Keratinocyte (primary cell): ENCODE measurements around the gene CAPNS2. TPM values are rescaled to one million over a fixed set of nuclear protein-coding genes. Genes with fewer than 3 reads are reported as not detected.
A peak's percentile ranks its signal among the peaks of the same experiment; 100 is the strongest.

Experiments used
- DNase-seq: peaks from one replicate; pipeline ENCODE4 v3.0.0-alpha.2; 2011; ENCODE audit warnings: low read depth, missing footprints, low spot score
- FAIRE-seq: peaks from 2 replicates; lab custom pipeline; 2011; peaks lifted over from hg19 to GRCh38; lab: Jason Lieb, UNC
- H2AFZ ChIP-seq: 2 replicates; pipeline ENCODE4 v1.6.0; 2012; ENCODE audit warnings: low read length, control low read depth, inconsistent platforms; ENCODE audit not compliant: control insufficient read depth
- H3K27ac ChIP-seq: 2 replicates; pipeline ENCODE4 v1.5.1; 2011; ENCODE audit warnings: low read length; ENCODE audit not compliant: control insufficient read depth, insufficient read depth
- H3K27me3 ChIP-seq: 3 replicates; pipeline ENCODE4 v1.6.0; 2011; ENCODE audit warnings: low read length; ENCODE audit not compliant: control insufficient read depth, insufficient read depth; ENCODE audit errors: extremely low read depth
- H3K36me3 ChIP-seq, 2 experiments: 2 replicates in 1 of 2; 3 replicates in 1 of 2; pipeline ENCODE4 v1.5.1; 2011; ENCODE audit warnings: low read length in 2 of 2, mild to moderate bottlenecking in 1 of 2; ENCODE audit not compliant: control insufficient read depth in 2 of 2, insufficient read depth in 2 of 2; ENCODE audit errors: extremely low read depth in 1 of 2
- H3K4me1 ChIP-seq: 3 replicates; pipeline ENCODE4 v1.5.1; 2011; ENCODE audit warnings: low read length; ENCODE audit not compliant: control insufficient read depth, insufficient read depth; ENCODE audit errors: extremely low read depth
- H3K4me2 ChIP-seq: 3 replicates; pipeline ENCODE4 v1.6.0; 2011; ENCODE audit warnings: low read depth, low read length; ENCODE audit not compliant: control insufficient read depth, insufficient read depth; ENCODE audit errors: extremely low read depth
- H3K4me3 ChIP-seq, 3 experiments: fragments of 200-600 bp in 1 of 3; sonication (generic) in 1 of 3; 2 replicates in 2 of 3; 3 replicates in 1 of 3; pipeline ENCODE4 v1.5.1; 2011 to 2016; ENCODE audit warnings: low read length in 3 of 3, mild to moderate bottlenecking in 3 of 3, control low read depth in 2 of 3, inconsistent platforms in 1 of 3, low read depth in 1 of 3, mixed read lengths in 1 of 3, mixed run types in 1 of 3, moderate library complexity in 1 of 3; ENCODE audit not compliant: control insufficient read depth in 2 of 3, insufficient read depth in 2 of 3; ENCODE audit errors: extremely low read depth in 1 of 3
- H3K79me2 ChIP-seq: 2 replicates; pipeline ENCODE4 v1.6.0; 2012; ENCODE audit warnings: low read length; ENCODE audit not compliant: control insufficient read depth, insufficient read depth
- H3K9ac ChIP-seq: 3 replicates; pipeline ENCODE4 v1.6.0; 2011; ENCODE audit warnings: low read length; ENCODE audit not compliant: control insufficient read depth, insufficient read depth; ENCODE audit errors: extremely low read depth
- H3K9me1 ChIP-seq: 3 replicates; pipeline ENCODE4 v1.6.0; 2011; ENCODE audit warnings: low read length; ENCODE audit not compliant: control insufficient read depth, insufficient read depth; ENCODE audit errors: extremely low read depth
- H3K9me3 ChIP-seq: 2 replicates; pipeline ENCODE4 v1.5.1; 2012; ENCODE audit warnings: low read depth, low read length; ENCODE audit not compliant: control insufficient read depth
- H4K20me1 ChIP-seq: 3 replicates; pipeline ENCODE4 v1.6.0; 2011; ENCODE audit warnings: low read length; ENCODE audit not compliant: control insufficient read depth, insufficient read depth; ENCODE audit errors: extremely low read depth
- EZH2 ChIP-seq: IDR thresholded peaks from one replicate; pipeline ENCODE4 v1.6.1; 2012; ENCODE audit warnings: inconsistent platforms, mild to moderate bottlenecking, low read length, moderate library complexity
- dilution Hi-C: fragments of 300-500 bp; cut with MboI; formaldehyde crosslinking; loops from one replicate; pipeline ENCODE4 v1.7.0; 2020; ENCODE audit warnings: low sequenced_read_pairs; ENCODE audit not compliant: extremely low pct_ligation_motif_present
- polyA plus RNA-seq, 5 experiments: library from polyadenylated mRNA; depleted of rRNA in 3 of 5; stranded (reverse) in 3 of 5; stranded (forward) in 1 of 5; unstranded in 1 of 5; fragments of >200 nt; gene quantifications; 1 replicate in 1 of 5; 2 replicates in 3 of 5; 3 replicates in 1 of 5; pipeline versions ENCODE4 v1.2.1 to v1.2.3, GENCODE V29; 2011 to 2012; ENCODE audit warnings: missing spikeins in 2 of 5, low read depth in 1 of 5, low replicate concordance in 1 of 5
- TF ChIP-seq, protein P1 (sequence below), 3 experiments: IDR thresholded peaks in 1 of 3; conservative IDR thresholded peaks in 1 of 3; optimal IDR thresholded peaks in 1 of 3; 2 replicates in 2 of 3; 3 replicates in 1 of 3; pipeline versions ENCODE3 to v1.5.1; 2011; ENCODE audit warnings: low read length in 3 of 3, mild to moderate bottlenecking in 3 of 3, moderate library complexity in 2 of 3, control low read depth in 1 of 3, inconsistent platforms in 1 of 3; ENCODE audit not compliant: insufficient read depth in 2 of 3; ENCODE audit errors: extremely low read depth in 1 of 3

CAPNS2 gene
- polyA plus RNA-seq, 1 donor (not counting 4 experiments of a cell fraction or from before 2014, with no cell fraction given) = 70.5 TPM

DNA sequence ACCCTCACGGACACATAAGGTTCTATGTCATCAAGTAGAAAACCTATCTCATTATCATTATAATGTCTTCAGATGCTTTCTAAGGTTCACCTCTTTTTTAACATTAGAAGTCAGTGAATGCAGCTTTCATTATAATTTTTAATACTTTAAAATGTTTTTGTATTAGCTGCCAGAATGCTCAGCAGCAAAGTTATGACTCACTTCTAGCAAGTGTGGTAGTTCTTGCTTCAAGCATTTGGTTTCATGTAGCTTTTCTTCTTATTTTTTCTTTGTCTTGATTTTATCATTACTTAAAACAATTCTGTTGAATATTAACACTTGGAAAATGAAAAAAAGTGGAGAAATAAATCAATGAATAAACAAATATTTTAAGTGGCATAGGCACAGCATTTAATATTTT lies 34.3 kb upstream of the CAPNS2 start:
- H3K9ac ChIP-seq = no peak overlapping the region
- H3K27ac ChIP-seq = no peak overlapping the region
- H3K4me1 ChIP-seq = peaks cover 7% of the 10 kb centered on the region
- no peak for FAIRE-seq
- TF ChIP-seq, protein P1, sequence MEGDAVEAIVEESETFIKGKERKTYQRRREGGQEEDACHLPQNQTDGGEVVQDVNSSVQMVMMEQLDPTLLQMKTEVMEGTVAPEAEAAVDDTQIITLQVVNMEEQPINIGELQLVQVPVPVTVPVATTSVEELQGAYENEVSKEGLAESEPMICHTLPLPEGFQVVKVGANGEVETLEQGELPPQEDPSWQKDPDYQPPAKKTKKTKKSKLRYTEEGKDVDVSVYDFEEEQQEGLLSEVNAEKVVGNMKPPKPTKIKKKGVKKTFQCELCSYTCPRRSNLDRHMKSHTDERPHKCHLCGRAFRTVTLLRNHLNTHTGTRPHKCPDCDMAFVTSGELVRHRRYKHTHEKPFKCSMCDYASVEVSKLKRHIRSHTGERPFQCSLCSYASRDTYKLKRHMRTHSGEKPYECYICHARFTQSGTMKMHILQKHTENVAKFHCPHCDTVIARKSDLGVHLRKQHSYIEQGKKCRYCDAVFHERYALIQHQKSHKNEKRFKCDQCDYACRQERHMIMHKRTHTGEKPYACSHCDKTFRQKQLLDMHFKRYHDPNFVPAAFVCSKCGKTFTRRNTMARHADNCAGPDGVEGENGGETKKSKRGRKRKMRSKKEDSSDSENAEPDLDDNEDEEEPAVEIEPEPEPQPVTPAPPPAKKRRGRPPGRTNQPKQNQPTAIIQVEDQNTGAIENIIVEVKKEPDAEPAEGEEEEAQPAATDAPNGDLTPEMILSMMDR (optimal IDR thresholded peaks at IDR 0.05 in 1 of 3, IDR thresholded peaks at IDR 0.05 in 1 of 3, conservative IDR thresholded peaks at IDR 0.05 in 1 of 3; ENCODE audit: extremely low read depth in 1 of 3, insufficient read depth in 2 of 3, low read length in 3 of 3) = no peak
- TF ChIP-seq EZH2 = no peak
- no peaks in the 10 kb centered on the region for H3K27me3 ChIP-seq
- no peak overlapping the region for H2AFZ ChIP-seq
- DNase-seq = no peak
- H3K4me3 ChIP-seq = no peak overlapping the region
- no peak overlapping the region for H3K4me2 ChIP-seq
- H3K9me1 ChIP-seq = no peaks in the 10 kb centered on the region
- peaks cover 6 to 13% of the 10 kb centered on the region in 2 experiments for H3K36me3 ChIP-seq
- H4K20me1 ChIP-seq = no peaks in the 10 kb centered on the region
- H3K9me3 ChIP-seq = no peaks in the 10 kb centered on the region
- H3K79me2 ChIP-seq = peaks cover 3% of the 10 kb centered on the region
- dilution Hi-C loops = no loop called here

DNA sequence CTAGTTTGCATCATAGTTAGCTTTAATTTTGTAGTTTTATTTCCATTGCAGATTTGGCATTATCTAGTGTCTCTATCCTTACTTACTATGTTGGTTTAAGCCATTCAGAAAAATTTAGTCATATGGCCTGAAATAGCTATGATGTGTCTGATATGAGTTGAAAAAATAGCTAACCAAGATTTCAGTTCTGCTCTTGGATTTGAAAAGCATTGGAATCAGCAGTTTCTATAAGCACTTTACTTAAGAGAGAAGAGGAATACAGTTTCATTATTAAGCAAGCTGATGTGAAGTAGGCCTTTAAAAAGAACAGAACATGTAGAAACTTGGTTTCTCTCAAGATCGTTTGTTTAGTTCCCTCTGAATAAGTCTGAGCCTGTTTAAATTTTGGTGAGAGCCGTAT lies 31.7 kb upstream of the CAPNS2 start:
- Histone ChIP-seq H3K9me1 (no peaks in the 10 kb centered on the region), H3K27ac (no peak overlapping the region), H3K36me3 (peaks cover 8 to 11% of the 10 kb centered on the region in 2 experiments), H2AFZ (no peak overlapping the region), H3K27me3 (no peaks in the 10 kb centered on the region), H3K4me1 (peaks cover 7% of the 10 kb centered on the region), H3K9me3 (no peaks in the 10 kb centered on the region), H4K20me1 (no peaks in the 10 kb centered on the region), H3K9ac (no peak overlapping the region), H3K79me2 (no peaks in the 10 kb centered on the region), H3K4me3 (no peak overlapping the region), H3K4me2 (peak overlapping the region; percentile 12)
- FAIRE-seq (peak; percentile 59), DNase-seq (no peak)
- dilution Hi-C loops = no loop called here
- TF ChIP-seq EZH2 = no peak
- TF ChIP-seq, protein P1 (optimal IDR thresholded peaks at IDR 0.05 in 1 of 3, IDR thresholded peaks at IDR 0.05 in 1 of 3, conservative IDR thresholded peaks at IDR 0.05 in 1 of 3; ENCODE audit: extremely low read depth in 1 of 3, insufficient read depth in 2 of 3, low read length in 3 of 3) = no peak
